GM12878 (cell line): ENCODE results near the gene PTPRM. TPM values are rescaled to one million over a fixed set of nuclear protein-coding genes. Genes with fewer than 3 reads are reported as not detected.

Experiments used
- ATAC-seq: fragments of 200-7000 bp; cut with Tn5 transposase; 3 replicates; pipeline ENCODE4 v1.9.1; 2020; ENCODE audit warnings: mild to moderate bottlenecking, moderate library complexity
- BruUV-seq: library from RNA; stranded (reverse); fragments of 400-500 nt; replicated peaks from 2 replicates; lab custom pipeline; 2021; lab: Mats Ljungman, UMichigan
- CTCF ChIA-PET: fragments of 300-600 bp; sonication (Branson Sonifier 250); formaldehyde crosslinking; extraction: SDS; loops from one replicate; lab custom pipeline; 2021; ENCODE audit warnings: inconsistent platforms; lab: Yijun Ruan, JAX
- POLR2A ChIA-PET: fragments of 350-600 bp; formaldehyde crosslinking; extraction: SDS; loops from one replicate; lab custom pipeline; 2021; ENCODE audit warnings: inconsistent platforms; lab: Charles Lee
- RAD21 ChIA-PET: fragments of 300-600 bp; sonication (Branson Sonifier 250); formaldehyde crosslinking; loops from one replicate; lab custom pipeline; 2023; ENCODE audit warnings: antibody characterized with exemption; ENCODE audit not compliant: unreplicated experiment; lab: Charles Lee
- SMC1A ChIA-PET: fragments of 300-600 bp; sonication (Branson Sonifier 250); formaldehyde crosslinking; loops from one replicate; lab custom pipeline; 2023; ENCODE audit not compliant: unreplicated experiment, uncharacterized antibody; lab: Charles Lee
- DNase-seq: peaks from one replicate; pipeline ENCODE4 v3.0.0-alpha.2; 2011; ENCODE audit warnings: low read depth, low spot score
- FAIRE-seq: peaks from 3 replicates; lab custom pipeline; 2011; peaks lifted over from hg19 to GRCh38; lab: Jason Lieb, UNC
- H2AFZ ChIP-seq: 2 replicates; pipeline ENCODE4 v1.6.0; 2011; ENCODE audit warnings: low read depth, low read length, control low read depth; ENCODE audit not compliant: control insufficient read depth
- H3K27ac ChIP-seq: 2 replicates; pipeline ENCODE4 v1.5.1; 2011; ENCODE audit warnings: control low read depth; ENCODE audit not compliant: control insufficient read depth, insufficient read depth
- H3K27me3 ChIP-seq, 2 experiments: replicated peaks in 1 of 2; 2 replicates each; pipeline versions ENCODE4 v1.6.0 to v1.6.1; 2011; ENCODE audit warnings: low read length in 1 of 2; ENCODE audit not compliant: control insufficient read depth in 2 of 2, insufficient read depth in 2 of 2
- H3K36me3 ChIP-seq, 2 experiments: 2 replicates each; pipeline ENCODE4 v1.5.1; 2011; ENCODE audit warnings: low read length in 1 of 2; ENCODE audit not compliant: control insufficient read depth in 2 of 2, insufficient read depth in 2 of 2
- H3K4me1 ChIP-seq: 2 replicates; pipeline ENCODE4 v1.6.1; 2011; ENCODE audit warnings: mild to moderate bottlenecking, low read length, moderate library complexity, mixed read lengths; ENCODE audit not compliant: control insufficient read depth, insufficient read depth
- H3K4me2 ChIP-seq: 2 replicates; pipeline ENCODE4 v1.6.0; 2011; ENCODE audit warnings: control low read depth; ENCODE audit not compliant: control insufficient read depth, insufficient read depth
- H3K4me3 ChIP-seq: fragments of 200-600 bp; sonication (generic); 2 replicates; pipeline ENCODE4 v1.5.1; 2016
- H3K79me2 ChIP-seq: 2 replicates; pipeline ENCODE4 v1.6.0; 2011; ENCODE audit warnings: low read length; ENCODE audit not compliant: control insufficient read depth, insufficient read depth
- H3K9ac ChIP-seq: 2 replicates; pipeline ENCODE4 v1.8.0; 2011; ENCODE audit warnings: low read length, control low read depth, mixed read lengths; ENCODE audit not compliant: control insufficient read depth, insufficient read depth
- H3K9me3 ChIP-seq: replicated peaks from 3 replicates; pipeline ENCODE4 v1.5.1; 2011; ENCODE audit warnings: mild to moderate bottlenecking, low read length; ENCODE audit not compliant: control insufficient read depth, insufficient read depth
- H4K20me1 ChIP-seq: 2 replicates; pipeline ENCODE4 v1.6.0; 2011; ENCODE audit not compliant: control insufficient read depth, insufficient read depth
- BHLHE40 ChIP-seq, 2 experiments: fragments of 450-650 bp in 1 of 2; IDR thresholded peaks; 2 replicates each; pipeline ENCODE4 v1.6.1; 2011 to 2017; ENCODE audit warnings: low read depth in 2 of 2, borderline replicate concordance in 1 of 2, improper control_type of control experiment in 1 of 2, low read length in 1 of 2, mild to moderate bottlenecking in 1 of 2
- CREB1 ChIP-seq: IDR thresholded peaks from 2 replicates; pipeline ENCODE4 v1.6.1; 2012; ENCODE audit warnings: low read depth, mild to moderate bottlenecking, inconsistent platforms
- FOXK2 ChIP-seq: fragments of 450-650 bp; IDR thresholded peaks from 2 replicates; pipeline ENCODE4 v1.6.1; 2017; ENCODE audit warnings: mild to moderate bottlenecking, moderate library complexity
- GABPA ChIP-seq: IDR thresholded peaks from 2 replicates; pipeline ENCODE4 v1.6.1; 2014; ENCODE audit warnings: antibody characterized with exemption, low read depth, mild to moderate bottlenecking, inconsistent platforms
- HDAC2 ChIP-seq: fragments of 200-600 bp; sonication (generic); IDR thresholded peaks from 2 replicates; pipeline ENCODE4 v1.6.1; 2017
- MYC ChIP-seq: IDR thresholded peaks from 2 replicates; pipeline ENCODE4 v1.6.1; 2011; ENCODE audit warnings: mild to moderate bottlenecking, low read length, moderate library complexity, inconsistent platforms; ENCODE audit not compliant: insufficient read depth, insufficient replicate concordance, insufficient read length, severe bottlenecking
- SMAD5 ChIP-seq: IDR thresholded peaks from 2 replicates; pipeline ENCODE4 v1.6.1; 2016; ENCODE audit warnings: antibody characterized with exemption, low read depth
- USF2 ChIP-seq: IDR thresholded peaks from 2 replicates; pipeline ENCODE4 v1.6.1; 2011; ENCODE audit warnings: low read depth, low read length, improper control_type of control experiment, borderline replicate concordance
- WRNIP1 ChIP-seq: IDR thresholded peaks from 2 replicates; pipeline ENCODE4 v1.6.1; 2011; ENCODE audit warnings: low read depth, low read length, improper control_type of control experiment, borderline replicate concordance
- YY1 ChIP-seq: IDR thresholded peaks from 2 replicates; pipeline ENCODE4 v1.6.1; 2011; ENCODE audit warnings: low read depth, mild to moderate bottlenecking, low read length
- ZNF274 ChIP-seq: IDR thresholded peaks from one replicate; pipeline ENCODE4 v1.8.0; 2011; ENCODE audit not compliant: insufficient read length, insufficient read depth
- WGBS: methylation state at CpG from one replicate; pipeline ENCODE4 v1.1.6; 2016; ENCODE audit warnings: low lambda C conversion rate; ENCODE audit not compliant: insufficient replicate concordance, insufficient coverage; ENCODE audit errors: missing lambda C conversion rate; 5-methylcytosine and 5-hydroxymethylcytosine counted together
- in situ Hi-C: fragments of 300-500 bp; cut with MboI; formaldehyde crosslinking; loops from 9 replicates; pipeline ENCODE4 v1.14.3; 2018; ENCODE audit warnings: mixed read lengths
- intact Hi-C: fragments of 100-400 bp; cut with micrococcal nuclease; formaldehyde crosslinking; loops from one replicate; pipeline ENCODE4 v1.14.2; 2022; ENCODE audit not compliant: unreplicated experiment
- polyA plus RNA-seq, 11 experiments: library from polyadenylated mRNA; depleted of rRNA in 4 of 11; unstranded in 6 of 11; stranded (reverse) in 5 of 11; fragments of >200 nt; fragmentation: Nextera tagmentation in 4 of 11; fragmentation: Illumina TruSeq in 1 of 11; extraction: Ambion mirVana in 4 of 11; extraction: Trizol in 1 of 11; gene quantifications; 1 replicate in 1 of 11; 2 replicates in 10 of 11; pipeline versions ENCODE4 v1.2.1 to v1.2.3, GENCODE V29; 2011 to 2016; ENCODE audit warnings: inconsistent platforms in 2 of 11, missing spikeins in 2 of 11, low read depth in 1 of 11
- total RNA-seq, 4 experiments: library from RNA; depleted of rRNA in 3 of 4; stranded (reverse); fragments of >200 nt in 3 of 4; fragmentation: Illumina TruSeq in 1 of 4; extraction: Trizol in 1 of 4; gene quantifications; 2 replicates each; pipeline versions ENCODE4 v1.2.1 to v1.2.3, GENCODE V29; 2013 to 2021
- TF ChIP-seq, protein P1 (sequence below): IDR thresholded peaks from 2 replicates; pipeline ENCODE4 v1.6.1; 2011; ENCODE audit warnings: low read depth, mild to moderate bottlenecking, low read length, moderate library complexity, borderline replicate concordance; ENCODE audit errors: extremely low read depth
- TF ChIP-seq, protein P2 (sequence below): IDR thresholded peaks from 2 replicates; pipeline ENCODE4 v1.6.1; 2012; ENCODE audit warnings: low read depth, low read length, improper control_type of control experiment

Gene PTPRM
- total and polyA plus RNA-seq, 10 of the 15 experiments (the other 5 are each of a cell fraction or from before 2014, with no cell fraction given): 0.07 to 22.6 (median 0.60) TPM

DNA sequence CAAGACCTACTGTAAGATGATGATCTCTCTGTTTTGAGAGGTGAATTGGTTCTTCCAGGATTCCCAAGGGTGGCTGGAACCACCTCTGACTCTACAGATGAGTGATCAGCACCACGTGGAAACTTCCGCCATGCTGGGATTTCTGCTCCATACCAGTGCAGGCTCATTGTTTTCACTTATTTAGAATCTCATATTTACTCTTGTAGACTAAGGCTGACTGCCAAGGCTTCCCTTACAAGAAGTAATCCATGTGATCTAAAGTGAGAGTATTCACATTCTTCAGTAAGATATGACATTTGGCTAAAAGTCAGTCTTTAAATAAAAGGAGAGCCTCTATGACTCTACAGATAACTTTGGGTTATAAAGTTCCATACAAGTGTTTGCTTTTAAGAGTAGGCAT is 719.2 kb downstream of the PTPRM start:
- TF ChIP-seq HDAC2 (no peak), MYC (no peak), FOXK2 (no peak), BHLHE40 (IDR thresholded peaks at IDR 0.05; ENCODE audit: borderline replicate concordance in 1 of 2, low read depth in 2 of 2, low read length in 1 of 2) (no peak), YY1 (no peak), USF2 (no peak), SMAD5 (no peak), ZNF274 (no peak), CREB1 (no peak), WRNIP1 (no peak), GABPA (no peak)
- TF ChIP-seq, protein P1, sequence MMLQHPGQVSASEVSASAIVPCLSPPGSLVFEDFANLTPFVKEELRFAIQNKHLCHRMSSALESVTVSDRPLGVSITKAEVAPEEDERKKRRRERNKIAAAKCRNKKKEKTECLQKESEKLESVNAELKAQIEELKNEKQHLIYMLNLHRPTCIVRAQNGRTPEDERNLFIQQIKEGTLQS: no peak
- TF ChIP-seq, protein P2, sequence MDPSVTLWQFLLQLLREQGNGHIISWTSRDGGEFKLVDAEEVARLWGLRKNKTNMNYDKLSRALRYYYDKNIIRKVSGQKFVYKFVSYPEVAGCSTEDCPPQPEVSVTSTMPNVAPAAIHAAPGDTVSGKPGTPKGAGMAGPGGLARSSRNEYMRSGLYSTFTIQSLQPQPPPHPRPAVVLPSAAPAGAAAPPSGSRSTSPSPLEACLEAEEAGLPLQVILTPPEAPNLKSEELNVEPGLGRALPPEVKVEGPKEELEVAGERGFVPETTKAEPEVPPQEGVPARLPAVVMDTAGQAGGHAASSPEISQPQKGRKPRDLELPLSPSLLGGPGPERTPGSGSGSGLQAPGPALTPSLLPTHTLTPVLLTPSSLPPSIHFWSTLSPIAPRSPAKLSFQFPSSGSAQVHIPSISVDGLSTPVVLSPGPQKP: no peak
- Histone ChIP-seq H3K27me3 (no peaks in the 10 kb centered on the region), H2AFZ (no peak overlapping the region), H3K9me3 (no peaks in the 10 kb centered on the region), H4K20me1 (no peaks in the 10 kb centered on the region), H3K4me3 (no peak overlapping the region), H3K9ac (no peak overlapping the region), H3K4me1 (no peaks in the 10 kb centered on the region), H3K4me2 (no peak overlapping the region), H3K79me2 (no peaks in the 10 kb centered on the region), H3K36me3 (no peaks in the 10 kb centered on the region), H3K27ac (no peak overlapping the region)
- in situ Hi-C loops: no loop called here
- intact Hi-C loops: no loop called here
- no peak for DNase-seq
- 43% methylated on average over 2 of the region's 2 CpGs for WGBS
- BruUV-seq: no TSS peak
- RAD21 ChIA-PET: no interaction called here
- POLR2A ChIA-PET: no interaction called here
- FAIRE-seq: no peak
- ATAC-seq: no peak
- CTCF ChIA-PET: no interaction called here
- SMC1A ChIA-PET: interaction anchor here (1.4 kb wide), 1 partner anchor 10 kb away, joined by 3 read pairs; no protein-coding TSS in a partner anchor
